KMS-11 (cell line): Measurements from ENCODE around the gene KRT6A.

Source experiments
- H2AFZ ChIP-seq: fragments of 200-600 bp; sonication (generic); 2 replicates; pipeline ENCODE4 v1.6.1; 2016; ENCODE audit warnings: antibody characterized with exemption, mixed run types, low read depth
- H3K27ac ChIP-seq: fragments of 200-600 bp; sonication (generic); 2 replicates; pipeline ENCODE4 v1.6.1; 2016; ENCODE audit warnings: mild to moderate bottlenecking, mixed run types
- H3K27me3 ChIP-seq: fragments of 200-600 bp; sonication (generic); 2 replicates; pipeline ENCODE4 v1.6.1; 2017; ENCODE audit warnings: mild to moderate bottlenecking, low read depth, mixed run types, moderate library complexity; ENCODE audit not compliant: insufficient read depth
- H3K36me3 ChIP-seq: fragments of 200-600 bp; sonication (generic); 2 replicates; pipeline ENCODE4 v1.6.1; 2017; ENCODE audit warnings: mild to moderate bottlenecking, mixed run types; ENCODE audit not compliant: insufficient read depth
- H3K4me1 ChIP-seq: fragments of 200-600 bp; sonication (generic); 2 replicates; pipeline ENCODE4 v1.6.1; 2016; ENCODE audit warnings: mild to moderate bottlenecking, low read depth, mixed run types; ENCODE audit not compliant: poor library complexity, severe bottlenecking
- H3K4me2 ChIP-seq: fragments of 200-600 bp; sonication (generic); 2 replicates; pipeline ENCODE4 v1.7.0; 2016; ENCODE audit warnings: mild to moderate bottlenecking, mixed run types
- H3K4me3 ChIP-seq: fragments of 200-600 bp; sonication (generic); IDR thresholded peaks from 2 replicates; pipeline ENCODE4 v1.6.1; 2017; ENCODE audit warnings: low read depth, low read length, mixed read lengths; ENCODE audit not compliant: insufficient read depth
- H3K79me2 ChIP-seq: fragments of 200-600 bp; sonication (generic); 2 replicates; pipeline ENCODE4 v1.6.1; 2016; ENCODE audit warnings: low read depth, mixed run types; ENCODE audit not compliant: insufficient read depth
- H3K9ac ChIP-seq: fragments of 200-600 bp; sonication (generic); 2 replicates; pipeline ENCODE4 v1.6.1; 2016; ENCODE audit warnings: mild to moderate bottlenecking, mixed run types
- H4K20me1 ChIP-seq: fragments of 200-600 bp; sonication (generic); 2 replicates; pipeline ENCODE4 v1.6.1; 2016; ENCODE audit warnings: mild to moderate bottlenecking, mixed run types; ENCODE audit not compliant: insufficient read depth
- TF ChIP-seq, protein P1 (sequence below): fragments of 200-600 bp; sonication (generic); conservative IDR thresholded peaks from 2 replicates; pipeline ENCODE4 v1.6.1; 2017; ENCODE audit warnings: low read depth, mild to moderate bottlenecking, antibody characterized with exemption, low read length, moderate library complexity, mixed read lengths

The KRT6A gene

DNA sequence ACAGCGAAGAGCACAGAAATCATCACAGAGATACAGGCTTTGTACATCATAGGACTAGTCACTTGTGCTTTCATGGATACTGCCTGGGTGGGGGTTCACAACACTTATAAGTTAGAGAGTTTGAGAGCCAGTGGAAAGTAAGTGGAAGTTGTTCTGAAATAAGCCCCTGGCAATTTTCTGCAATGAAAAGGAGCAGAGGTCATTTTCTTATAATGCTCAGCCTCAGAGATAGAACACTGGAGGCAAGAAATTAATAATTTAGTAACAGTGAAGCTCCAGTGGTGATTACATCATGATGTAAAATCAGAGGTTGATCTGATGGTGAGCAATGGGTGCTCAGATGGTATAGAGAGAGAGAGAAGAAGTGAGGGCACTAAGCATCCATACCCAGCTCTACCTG is 5.8 kb downstream of the KRT6A start:
- Histone ChIP-seq H3K4me1 (no peaks in the 10 kb centered on the region), H3K27ac (no peak overlapping the region), H3K79me2 (no peaks in the 10 kb centered on the region), H3K36me3 (no peaks in the 10 kb centered on the region), H3K4me3 (no peak overlapping the region), H3K27me3 (peaks cover 12% of the 10 kb centered on the region; the same call in 1 of the 2 replicates), H3K9ac (no peak overlapping the region), H2AFZ (no peak overlapping the region), H4K20me1 (no peaks in the 10 kb centered on the region), H3K4me2 (no peak overlapping the region)
- TF ChIP-seq, protein P1, sequence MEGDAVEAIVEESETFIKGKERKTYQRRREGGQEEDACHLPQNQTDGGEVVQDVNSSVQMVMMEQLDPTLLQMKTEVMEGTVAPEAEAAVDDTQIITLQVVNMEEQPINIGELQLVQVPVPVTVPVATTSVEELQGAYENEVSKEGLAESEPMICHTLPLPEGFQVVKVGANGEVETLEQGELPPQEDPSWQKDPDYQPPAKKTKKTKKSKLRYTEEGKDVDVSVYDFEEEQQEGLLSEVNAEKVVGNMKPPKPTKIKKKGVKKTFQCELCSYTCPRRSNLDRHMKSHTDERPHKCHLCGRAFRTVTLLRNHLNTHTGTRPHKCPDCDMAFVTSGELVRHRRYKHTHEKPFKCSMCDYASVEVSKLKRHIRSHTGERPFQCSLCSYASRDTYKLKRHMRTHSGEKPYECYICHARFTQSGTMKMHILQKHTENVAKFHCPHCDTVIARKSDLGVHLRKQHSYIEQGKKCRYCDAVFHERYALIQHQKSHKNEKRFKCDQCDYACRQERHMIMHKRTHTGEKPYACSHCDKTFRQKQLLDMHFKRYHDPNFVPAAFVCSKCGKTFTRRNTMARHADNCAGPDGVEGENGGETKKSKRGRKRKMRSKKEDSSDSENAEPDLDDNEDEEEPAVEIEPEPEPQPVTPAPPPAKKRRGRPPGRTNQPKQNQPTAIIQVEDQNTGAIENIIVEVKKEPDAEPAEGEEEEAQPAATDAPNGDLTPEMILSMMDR = no peak

DNA sequence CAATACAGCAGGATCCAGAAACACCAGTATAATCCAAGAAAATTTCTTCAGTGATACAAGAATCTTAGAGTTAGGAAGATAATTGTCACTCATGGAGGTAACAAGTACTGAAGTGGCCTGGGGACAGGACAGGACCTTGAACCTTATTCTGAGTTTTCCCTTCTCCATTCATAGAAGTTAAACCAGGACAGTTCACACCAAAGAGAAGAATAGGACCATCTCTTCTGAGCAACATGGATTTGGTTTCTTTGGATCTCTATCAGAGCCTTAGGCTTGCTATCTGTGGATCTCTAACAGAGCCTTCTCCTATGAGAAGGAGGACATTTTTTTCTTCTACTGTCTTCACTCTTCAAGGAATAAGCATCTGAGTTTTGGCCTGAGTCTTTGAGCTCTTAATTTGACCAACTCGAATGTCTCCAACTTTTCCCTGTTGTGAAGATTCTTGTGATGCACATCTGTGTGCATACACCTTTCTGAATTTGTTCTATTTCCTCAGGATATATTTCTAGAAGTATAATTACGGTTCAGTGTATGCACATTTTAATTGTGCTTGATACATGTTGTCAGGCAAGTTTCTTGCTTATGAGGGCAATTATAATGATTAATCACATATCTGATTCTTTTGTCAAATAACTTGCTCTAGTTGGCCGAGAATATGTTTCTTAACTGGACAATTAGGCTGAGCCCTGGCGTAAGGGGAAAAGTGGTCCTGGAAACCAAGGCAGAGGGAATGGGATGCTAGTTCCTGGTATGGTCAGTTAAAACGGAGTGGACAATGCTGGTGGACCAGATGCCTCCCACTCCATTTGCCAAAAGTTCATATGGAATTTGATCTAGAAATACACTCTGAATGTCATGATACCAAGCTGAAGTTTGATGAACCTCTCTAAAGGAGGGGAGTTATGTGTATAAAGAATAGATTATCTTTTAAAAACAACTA is 6.6 kb downstream of the KRT6A start:
- H3K27me3 ChIP-seq = peaks cover 4% of the 10 kb centered on the region; the same call in 1 of the 2 replicates
- no peaks in the 10 kb centered on the region for H4K20me1 ChIP-seq
- no peak overlapping the region for H2AFZ ChIP-seq
- H3K36me3 ChIP-seq = no peaks in the 10 kb centered on the region
- no peak overlapping the region for H3K9ac ChIP-seq
- no peak overlapping the region for H3K27ac ChIP-seq
- H3K4me3 ChIP-seq = no peak overlapping the region
- H3K79me2 ChIP-seq = no peaks in the 10 kb centered on the region
- TF ChIP-seq, protein P1 = no peak
- no peak overlapping the region for H3K4me2 ChIP-seq
- H3K4me1 ChIP-seq = no peaks in the 10 kb centered on the region

DNA sequence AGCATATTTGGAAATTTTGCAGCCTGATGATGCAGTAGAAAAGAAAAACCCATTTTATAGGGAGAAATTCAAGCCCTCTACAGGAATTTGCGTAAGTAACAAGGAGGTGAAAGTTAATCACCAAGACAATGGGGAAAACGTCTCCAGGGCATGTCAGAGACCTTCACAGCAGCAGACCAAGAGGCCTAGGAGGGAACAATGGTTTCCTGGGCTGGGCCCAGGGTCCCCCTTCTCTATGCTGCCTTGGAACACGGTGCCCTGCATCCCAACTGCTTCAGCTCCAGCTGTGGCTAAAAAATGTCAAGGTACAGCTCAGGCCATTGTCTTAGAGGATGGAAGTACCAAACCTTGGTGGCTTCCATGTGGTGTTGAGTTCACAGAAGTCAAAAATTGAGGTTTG is 13.0 kb downstream of the KRT6A start:
- TF ChIP-seq, protein P1 = no peak
- H3K9ac ChIP-seq = no peak overlapping the region
- H3K4me3 ChIP-seq = no peak overlapping the region
- no peaks in the 10 kb centered on the region for H3K36me3 ChIP-seq
- H4K20me1 ChIP-seq = no peaks in the 10 kb centered on the region
- H3K27ac ChIP-seq = no peak overlapping the region
- H3K4me2 ChIP-seq = no peak overlapping the region
- no peaks in the 10 kb centered on the region for H3K4me1 ChIP-seq
- no peaks in the 10 kb centered on the region for H3K27me3 ChIP-seq
- H3K79me2 ChIP-seq = no peaks in the 10 kb centered on the region
- H2AFZ ChIP-seq = no peak overlapping the region

DNA sequence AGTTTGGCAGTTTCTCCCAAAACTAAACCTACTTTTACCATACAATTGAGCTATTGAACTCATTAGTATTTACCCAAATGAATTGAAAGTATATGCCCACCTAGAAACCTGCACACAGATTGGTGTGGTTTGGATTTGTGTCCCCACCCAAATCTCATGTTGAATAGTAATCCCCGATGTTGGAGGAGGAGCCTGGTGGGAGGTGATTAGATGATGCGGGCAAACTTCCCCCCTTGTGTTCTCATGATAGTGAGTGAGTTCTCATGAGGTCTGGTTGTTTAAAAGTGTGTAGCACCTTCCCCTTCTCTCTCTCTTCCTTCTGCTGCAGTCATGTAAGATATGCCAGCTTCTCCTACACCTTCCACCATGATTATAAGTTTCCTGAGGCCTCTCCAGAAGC is 15.4 kb downstream of the KRT6A start:
- no peak overlapping the region for H3K9ac ChIP-seq
- no peak overlapping the region for H2AFZ ChIP-seq

More for the DNA sequence above, 15.4 kb downstream of the KRT6A start:
- Histone ChIP-seq H3K4me3 (no peak overlapping the region), H3K27me3 (no peaks in the 10 kb centered on the region; the same call in 1 of the 2 replicates), H3K27ac (no peak overlapping the region), H3K4me2 (no peak overlapping the region), H3K36me3 (no peaks in the 10 kb centered on the region), H3K4me1 (no peaks in the 10 kb centered on the region), H3K79me2 (no peaks in the 10 kb centered on the region), H4K20me1 (no peaks in the 10 kb centered on the region)
- TF ChIP-seq, protein P1 = no peak
